Panc1 (cell line): ENCODE results near the gene SEMA4F.

Experiments
- POLR2AphosphoS5 ChIP-seq: IDR thresholded peaks from 2 replicates; pipeline ENCODE4 v1.6.1; 2012; ENCODE audit warnings: mild to moderate bottlenecking, low read depth, low read length, moderate library complexity
- REST ChIP-seq, 2 experiments: IDR thresholded peaks; 2 replicates each; pipeline ENCODE4 v1.6.1; 2011 to 2012; ENCODE audit warnings: low read depth in 2 of 2, control low read depth in 1 of 2, low read length in 1 of 2, mild to moderate bottlenecking in 1 of 2, moderate library complexity in 1 of 2; ENCODE audit not compliant: insufficient read depth in 1 of 2
- SIN3A ChIP-seq: IDR thresholded peaks from 2 replicates; pipeline ENCODE4 v1.6.1; 2012; ENCODE audit warnings: low read depth, mild to moderate bottlenecking, low read length, moderate library complexity, borderline replicate concordance; ENCODE audit not compliant: insufficient read depth
- TCF7L2 ChIP-seq: IDR thresholded peaks from 2 replicates; pipeline ENCODE4 v1.6.1; 2011; ENCODE audit warnings: mild to moderate bottlenecking, low read depth, low read length, inconsistent platforms
- TF ChIP-seq, protein P1 (sequence below): fragments of 450-650 bp; IDR thresholded peaks from 2 replicates; pipeline ENCODE4 v1.5.1; 2017; ENCODE audit warnings: mild to moderate bottlenecking

DNA sequence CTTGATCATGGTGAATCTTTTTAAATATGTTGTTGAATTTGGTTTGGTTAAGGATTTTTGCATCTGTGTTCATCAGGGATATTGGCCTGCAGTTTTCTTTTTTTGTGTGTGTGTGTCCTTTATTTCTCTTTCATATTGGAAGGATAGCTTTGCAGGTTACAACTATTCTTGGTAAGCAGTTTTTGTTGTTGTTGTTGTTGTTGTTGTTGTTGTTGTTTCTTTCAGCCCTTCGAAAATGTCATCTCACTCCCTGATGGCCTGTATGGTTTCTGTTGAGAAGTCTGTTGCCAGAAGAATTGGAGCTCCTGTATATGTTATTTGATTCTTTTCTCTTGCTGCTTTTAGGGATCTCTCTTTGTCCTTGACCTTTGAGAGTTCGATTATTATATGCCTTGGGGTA, 74.8 kb downstream of the SEMA4F start:
- TF ChIP-seq, protein P1, sequence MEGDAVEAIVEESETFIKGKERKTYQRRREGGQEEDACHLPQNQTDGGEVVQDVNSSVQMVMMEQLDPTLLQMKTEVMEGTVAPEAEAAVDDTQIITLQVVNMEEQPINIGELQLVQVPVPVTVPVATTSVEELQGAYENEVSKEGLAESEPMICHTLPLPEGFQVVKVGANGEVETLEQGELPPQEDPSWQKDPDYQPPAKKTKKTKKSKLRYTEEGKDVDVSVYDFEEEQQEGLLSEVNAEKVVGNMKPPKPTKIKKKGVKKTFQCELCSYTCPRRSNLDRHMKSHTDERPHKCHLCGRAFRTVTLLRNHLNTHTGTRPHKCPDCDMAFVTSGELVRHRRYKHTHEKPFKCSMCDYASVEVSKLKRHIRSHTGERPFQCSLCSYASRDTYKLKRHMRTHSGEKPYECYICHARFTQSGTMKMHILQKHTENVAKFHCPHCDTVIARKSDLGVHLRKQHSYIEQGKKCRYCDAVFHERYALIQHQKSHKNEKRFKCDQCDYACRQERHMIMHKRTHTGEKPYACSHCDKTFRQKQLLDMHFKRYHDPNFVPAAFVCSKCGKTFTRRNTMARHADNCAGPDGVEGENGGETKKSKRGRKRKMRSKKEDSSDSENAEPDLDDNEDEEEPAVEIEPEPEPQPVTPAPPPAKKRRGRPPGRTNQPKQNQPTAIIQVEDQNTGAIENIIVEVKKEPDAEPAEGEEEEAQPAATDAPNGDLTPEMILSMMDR = no peak
- TF ChIP-seq REST (IDR thresholded peaks at IDR 0.05; ENCODE audit: insufficient read depth in 1 of 2, low read depth in 2 of 2, low read length in 1 of 2) = no peak
- TF ChIP-seq POLR2AphosphoS5 = no peak
- TF ChIP-seq SIN3A = no peak
- TF ChIP-seq TCF7L2 = no peak
